SH-SY5Y (cell line): ENCODE measurements around the gene PDZD2.

ENCODE experiments used
- GATA2 ChIP-seq: IDR thresholded peaks from 2 replicates; pipeline ENCODE4 v1.6.1; 2011; ENCODE audit warnings: mild to moderate bottlenecking, low read depth, low read length
- GATA3 ChIP-seq: IDR thresholded peaks from 2 replicates; pipeline ENCODE4 v1.6.1; 2011; ENCODE audit warnings: low read depth, mild to moderate bottlenecking, low read length, moderate library complexity

DNA sequence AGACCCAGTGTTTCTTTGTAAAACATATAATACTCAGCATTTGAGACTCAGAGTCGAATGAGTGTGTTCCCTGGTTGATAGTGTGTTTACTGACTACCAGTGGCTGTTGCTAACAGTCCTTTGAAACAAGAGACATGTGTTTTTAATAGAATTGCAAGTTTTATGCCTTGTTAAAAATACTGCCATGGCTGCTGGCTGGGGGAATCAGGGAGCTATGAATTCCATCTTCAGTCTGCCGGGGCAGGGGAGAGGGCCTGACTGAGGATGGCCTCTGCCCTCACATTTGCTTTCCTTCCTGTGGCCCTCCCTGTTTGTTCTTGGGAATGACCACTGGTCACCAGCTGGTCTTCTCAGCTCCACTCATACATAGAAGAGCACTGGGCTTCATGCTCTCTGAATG, 63.8 kb downstream of the PDZD2 start:
- TF ChIP-seq GATA2: no peak
- TF ChIP-seq GATA3: no peak
